Posterior cingulate gyrus (tissue), 11 donors: Measurements from ENCODE around the gene HERC3.

Source experiments
- DNase-seq, 10 donors: peaks; one replicate each; pipeline versions ENCODE4 v3.0.0 to v3.0.0-alpha.2; 2020 to 2021; ENCODE audit warnings: mixed read lengths in 3 of 10
- intact Hi-C: fragments of 100-400 bp; cut with DNase I; formaldehyde crosslinking; loops from one replicate; pipeline ENCODE4 v1.15.1; 2023

The HERC3 gene

GRCh38 chr4:88738180-88738579 lies 145.9 kb downstream of the HERC3 start:
- no peak for DNase-seq
- intact Hi-C loops, result no loop called here

- DNase-seq, result no peak
- intact Hi-C loops, result no loop called here
Observed at GRCh38 chr4:88742561-88742960, 150.3 kb downstream of the HERC3 start.

DNA sequence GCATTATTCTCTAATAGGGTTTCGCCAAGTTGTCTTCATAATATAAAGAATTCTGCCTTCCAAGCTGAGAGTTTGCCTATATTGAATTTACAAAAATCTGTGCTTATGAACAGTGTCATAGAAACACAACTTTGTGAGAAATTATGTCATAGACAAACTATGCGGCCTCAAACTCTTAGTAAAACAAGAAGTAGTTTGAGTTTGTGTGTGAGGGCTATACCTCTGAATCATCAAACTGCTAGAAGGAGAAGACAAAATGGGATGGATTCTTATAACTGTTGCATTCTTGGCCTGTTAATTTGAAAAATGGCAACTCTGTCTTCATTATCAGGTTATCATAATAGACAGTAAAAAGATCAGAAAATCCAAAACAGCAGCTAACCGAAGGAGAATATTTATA lies 151.4 kb downstream of the HERC3 start:
- DNase-seq, result no peak
- intact Hi-C loops, result no loop called here

GRCh38 chr4:88744609-88745008 lies 152.3 kb downstream of the HERC3 start:
- intact Hi-C loops, result no loop called here
- DNase-seq, result no peak

DNA sequence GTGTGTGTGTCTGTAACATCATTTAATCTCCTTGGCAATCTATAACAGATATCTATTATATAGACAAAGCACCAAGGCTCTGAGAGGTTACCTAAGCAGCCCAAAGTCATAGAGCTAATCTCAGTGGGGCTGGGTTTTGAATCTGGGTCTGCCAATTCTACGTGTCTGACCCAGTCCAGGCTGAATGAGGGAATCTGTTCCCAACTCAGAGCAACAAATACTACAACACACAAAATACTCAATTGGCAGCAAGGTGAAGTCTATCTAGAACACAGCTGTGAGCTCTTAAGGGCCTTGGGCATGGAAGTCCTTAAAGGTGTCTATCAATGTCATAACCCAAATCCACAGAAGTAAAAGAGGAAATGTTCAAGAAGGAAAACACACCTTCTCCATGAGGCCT lies 152.9 kb downstream of the HERC3 start:
- intact Hi-C loops, result no loop called here
- DNase-seq, result no peak

- intact Hi-C loops, result no loop called here
- DNase-seq, result no peak
Observed at GRCh38 chr4:88745581-88746163, 153.4 kb downstream of the HERC3 start.

- DNase-seq, result no peak
- intact Hi-C loops, result no loop called here
Observed at GRCh38 chr4:88746206-88746605, 153.9 kb downstream of the HERC3 start.

- intact Hi-C loops, result no loop called here
- no peak for DNase-seq
Observed at GRCh38 chr4:88747351-88747750, 155.1 kb downstream of the HERC3 start.

GRCh38 chr4:88750369-88750768 lies 158.1 kb downstream of the HERC3 start:
- intact Hi-C loops, result no loop called here
- peak in 1 of 10 donors; percentile 57 for DNase-seq

- intact Hi-C loops, result no loop called here
- no peak for DNase-seq
Observed at GRCh38 chr4:88751258-88752075, 159.2 kb downstream of the HERC3 start.

DNA sequence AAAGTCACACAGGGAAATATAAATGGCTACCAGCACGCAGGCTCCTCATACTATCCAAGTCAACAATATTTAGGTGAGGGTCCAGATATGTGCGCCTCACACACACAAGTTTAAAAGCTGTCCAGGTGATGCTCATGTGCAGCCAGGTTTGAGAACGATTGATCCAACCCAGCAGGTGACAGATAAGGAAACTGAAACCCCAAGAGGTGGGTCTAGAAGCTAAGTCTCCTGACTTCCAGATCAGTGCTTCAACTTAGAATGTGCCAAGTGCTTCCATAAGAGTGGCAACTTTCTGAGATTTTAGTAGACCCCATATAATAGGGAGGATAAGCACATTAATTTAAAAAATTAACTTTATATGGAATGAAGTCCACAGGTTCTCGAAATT lies 159.8 kb downstream of the HERC3 start:
- DNase-seq, result no peak
- intact Hi-C loops, result no loop called here

DNA sequence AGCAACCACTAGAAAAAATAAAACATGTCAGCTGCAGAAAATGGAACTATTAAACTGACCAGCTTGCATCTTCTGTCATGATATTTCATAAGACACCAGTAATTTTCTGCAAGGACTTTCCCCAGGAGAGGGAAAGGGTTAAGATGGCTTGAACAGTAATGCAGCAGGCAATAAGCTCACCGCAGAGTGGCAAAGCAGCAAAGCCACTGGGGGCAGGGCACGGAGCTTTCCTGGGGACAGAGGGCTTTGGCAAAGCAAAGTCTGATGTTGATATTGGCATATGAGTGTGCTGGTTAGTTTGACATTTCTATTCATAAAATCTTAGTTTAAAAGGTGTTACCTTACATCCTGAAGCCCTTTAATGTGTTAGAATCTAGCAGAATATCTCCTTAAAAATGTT lies 160.5 kb downstream of the HERC3 start:
- intact Hi-C loops, result no loop called here
- DNase-seq, result peak in 2 of 10 donors; percentile 66

DNA sequence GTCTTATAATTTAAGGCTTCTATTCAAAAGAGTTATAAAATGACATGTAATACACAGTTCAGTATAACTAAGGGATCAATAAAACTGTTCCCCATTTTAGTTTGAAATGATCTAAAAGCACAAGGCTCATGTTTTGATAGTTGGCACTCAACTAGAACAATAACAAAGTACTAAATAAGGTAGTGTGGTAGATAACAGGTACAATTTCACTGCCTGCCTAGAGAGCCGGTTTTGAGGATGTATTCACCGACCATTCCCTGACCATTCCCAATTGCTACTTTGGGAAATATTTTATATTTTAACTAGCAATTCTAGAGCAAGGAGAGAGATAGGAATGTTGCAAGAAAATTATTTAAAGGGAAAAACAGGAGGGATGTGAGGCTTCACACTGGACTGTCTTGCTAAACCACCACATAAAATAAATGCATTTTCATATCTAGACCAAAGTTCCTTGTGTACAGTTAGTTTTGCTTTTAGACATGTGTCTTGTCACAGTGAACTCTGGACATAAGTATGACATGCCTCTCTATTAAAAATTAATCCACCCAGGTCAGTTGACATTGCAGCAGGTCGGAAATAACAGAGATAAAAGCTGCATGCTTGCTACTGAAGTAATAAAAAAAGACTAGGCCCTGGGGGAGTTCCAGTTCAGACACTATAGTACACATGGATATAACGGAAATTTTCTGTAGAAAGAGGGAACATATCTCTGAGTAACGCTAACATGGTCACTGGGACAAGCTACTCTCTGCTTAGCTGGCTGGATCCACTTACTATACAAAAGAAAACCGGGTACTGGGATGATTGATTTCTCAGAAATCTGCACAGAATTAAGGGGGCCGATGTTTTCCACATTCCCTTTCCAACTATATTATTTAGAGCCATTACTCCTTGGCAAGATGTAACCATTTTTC lies 161.6 kb downstream of the HERC3 start:
- DNase-seq, result no peak
- intact Hi-C loops, result no loop called here

DNA sequence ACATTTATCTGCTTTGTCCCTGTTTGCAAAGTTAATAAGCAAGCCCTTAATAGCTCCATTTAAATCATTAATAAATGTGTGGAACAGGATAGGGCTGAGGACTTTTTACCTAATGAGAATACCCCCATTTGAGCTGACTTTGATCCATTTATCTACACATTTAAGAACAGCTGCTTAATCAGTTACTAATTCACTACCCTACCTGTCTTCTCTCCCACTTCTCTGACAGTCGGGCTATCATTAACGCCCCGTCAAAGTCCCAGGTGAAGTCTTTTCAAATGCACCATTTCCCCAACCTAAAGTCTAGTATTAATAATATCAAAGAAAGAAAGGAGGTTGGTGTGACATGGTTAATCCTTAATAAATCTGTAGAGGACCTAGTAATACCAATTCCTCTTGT lies 162.5 kb downstream of the HERC3 start:
- intact Hi-C loops, result no loop called here
- DNase-seq, result no peak

- intact Hi-C loops, result no loop called here
- no peak for DNase-seq
Observed at GRCh38 chr4:88755454-88755853, 163.2 kb downstream of the HERC3 start.

DNA sequence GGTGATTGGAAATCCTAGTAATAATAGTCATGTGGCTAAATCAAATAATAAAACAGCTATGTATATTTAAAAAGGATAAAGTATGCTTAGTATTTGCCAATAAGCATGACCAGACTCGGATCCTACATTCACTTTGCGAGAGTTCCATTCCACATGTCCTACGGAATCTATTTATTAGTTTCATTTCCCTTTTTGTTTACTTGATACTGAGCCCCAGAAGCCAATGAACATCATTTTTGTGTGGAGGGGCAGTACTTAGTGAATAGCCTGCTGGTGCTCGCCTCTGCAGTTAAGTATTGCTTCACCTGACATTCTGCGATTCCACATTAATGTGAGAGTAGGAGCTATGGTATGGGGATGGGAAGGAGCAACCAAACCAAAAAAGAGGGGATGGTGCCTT lies 163.9 kb downstream of the HERC3 start:
- intact Hi-C loops, result no loop called here
- DNase-seq, result no peak

DNA sequence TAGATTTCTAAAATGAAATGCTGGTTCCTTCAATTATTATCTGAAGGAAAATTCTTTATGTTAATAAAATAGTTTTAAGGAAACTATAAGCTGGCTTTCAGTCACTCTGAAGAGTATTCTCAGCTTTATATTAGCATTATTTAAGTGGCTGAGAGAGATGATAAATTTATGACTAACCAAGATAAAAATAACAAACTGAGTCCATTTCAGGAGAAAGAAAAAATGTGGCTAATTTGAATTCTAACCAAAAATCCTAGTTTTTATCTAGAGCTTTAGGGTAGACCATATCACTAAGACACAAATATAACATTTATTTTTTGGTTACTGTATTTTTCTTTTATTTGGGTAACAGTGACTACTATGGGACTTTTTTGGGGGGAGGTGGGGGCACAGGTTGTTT lies 164.8 kb downstream of the HERC3 start:
- no peak for DNase-seq
- intact Hi-C loops, result no loop called here

GRCh38 chr4:88757776-88758175 lies 165.5 kb downstream of the HERC3 start:
- intact Hi-C loops, result no loop called here

More at GRCh38 chr4:88757776-88758175, 165.5 kb downstream of the HERC3 start:
- no peak for DNase-seq
